HG03108 (cell line): ENCODE measurements around the gene SYNDIG1L.
"Not testable (repeated sequence)": the region's sequence is repeated elsewhere in the genome, so short reads cannot be mapped to it uniquely, and the experiment has no call there.

Experiments
- ATAC-seq: cut with Tn5 transposase; IDR thresholded peaks from one replicate; pipeline ENCODE4 v1.9.1; 2021; ENCODE audit warnings: moderate library complexity; ENCODE audit not compliant: unreplicated experiment

The SYNDIG1L gene

GRCh38 chr14:74403619-74404417 is 22.2 kb downstream of the SYNDIG1L start:
- ATAC-seq: no peak

- no peak for ATAC-seq
Measured at GRCh38 chr14:74402401-74403251, 23.4 kb downstream of the SYNDIG1L start.

DNA sequence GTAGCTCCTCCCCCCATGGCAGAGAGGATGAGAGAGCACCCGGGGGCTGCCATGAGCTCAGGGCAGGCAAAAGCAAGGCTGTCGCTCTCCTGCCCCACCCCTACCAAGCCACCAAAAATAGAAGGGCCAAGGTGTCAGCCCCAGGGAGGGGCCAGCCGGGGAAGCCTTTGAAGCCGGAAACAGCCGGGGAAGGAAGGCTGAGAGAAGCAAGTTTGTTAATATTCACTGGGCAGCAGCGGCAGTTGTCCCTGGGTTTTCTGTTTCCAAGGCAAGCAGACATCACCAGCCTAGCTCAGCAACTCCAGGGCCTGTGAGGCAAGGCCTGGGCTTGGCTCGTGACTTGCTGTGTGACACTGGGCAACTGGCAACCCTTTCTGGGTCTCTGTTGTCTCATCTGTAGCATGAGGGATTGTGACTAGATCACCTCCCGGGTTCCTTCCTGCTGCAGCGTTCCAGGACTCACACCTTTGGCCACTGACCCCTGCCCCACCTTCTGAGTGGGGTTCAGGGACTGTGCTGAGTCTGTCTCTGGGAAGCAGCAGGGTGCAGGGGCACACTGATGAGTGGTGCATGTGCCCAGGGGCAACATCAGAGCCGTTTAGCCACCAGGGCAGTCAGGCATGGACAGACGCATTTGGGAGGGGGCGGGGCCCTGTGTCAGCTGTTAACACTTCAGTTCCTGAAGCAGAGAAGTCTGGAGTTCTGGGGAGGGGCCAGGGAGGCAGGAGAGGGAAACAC is 24.3 kb downstream of the SYNDIG1L start:
- peak; percentile 78 for ATAC-seq

DNA sequence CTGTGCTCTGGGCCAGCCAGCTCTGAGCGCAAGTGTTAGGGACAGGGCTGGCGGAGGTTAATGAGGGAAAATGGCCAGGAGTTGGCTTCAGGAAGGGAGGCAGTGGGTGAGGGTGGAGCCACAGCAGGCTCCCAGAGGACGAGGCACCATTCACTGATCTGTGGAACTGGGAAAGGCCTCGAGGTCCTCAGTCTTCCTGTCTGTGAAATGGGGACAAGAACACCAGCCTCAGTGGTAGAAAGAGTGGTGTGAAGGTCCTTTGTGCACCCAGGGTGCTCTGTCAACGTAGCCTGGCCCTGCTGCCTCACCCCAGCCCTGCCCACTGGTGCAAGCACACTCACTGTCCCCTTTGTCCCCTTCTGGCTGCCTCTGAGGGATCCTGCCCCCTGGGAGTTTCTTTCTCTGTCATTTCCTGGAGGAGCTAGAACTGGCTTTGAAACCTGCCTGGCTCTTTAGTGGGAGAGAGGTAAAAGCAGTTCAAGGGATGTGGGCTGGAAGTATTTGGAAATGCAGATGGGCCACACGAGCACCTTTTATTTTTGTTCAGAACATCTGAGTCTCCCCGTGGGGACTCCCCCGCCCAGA is 25.0 kb downstream of the SYNDIG1L start:
- ATAC-seq: no peak

DNA sequence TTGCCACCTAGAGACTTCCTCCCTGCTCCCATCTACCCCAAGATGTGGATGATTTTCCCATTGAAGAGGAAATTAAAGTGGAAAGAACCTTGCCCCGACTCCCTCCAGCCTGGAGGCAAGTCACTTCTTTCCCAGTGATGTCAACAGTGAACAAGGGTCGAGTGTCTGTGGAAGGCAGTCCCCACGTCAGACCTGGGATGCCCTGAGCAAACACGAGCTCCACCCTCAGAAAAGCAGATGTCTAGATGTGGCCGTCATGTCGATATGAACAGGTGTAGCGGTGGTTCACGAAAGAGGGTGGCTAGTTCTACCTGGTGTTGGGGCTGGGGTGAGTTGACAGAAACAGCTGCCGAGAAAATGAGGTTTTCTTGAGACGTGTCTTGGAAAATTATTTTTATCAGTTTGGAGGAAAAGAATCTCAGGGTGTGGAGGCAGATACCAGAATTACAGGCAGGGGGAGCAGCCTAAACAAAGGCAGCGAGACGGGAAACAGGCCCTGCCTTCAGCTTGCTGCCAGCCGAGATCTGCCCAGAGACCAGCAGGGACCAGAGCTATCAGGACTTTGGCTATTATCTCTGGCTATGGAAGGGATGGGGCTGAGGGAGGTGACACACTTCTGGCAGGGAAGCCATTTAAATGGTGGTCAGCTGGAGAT is 25.9 kb downstream of the SYNDIG1L start:
- no peak for ATAC-seq

DNA sequence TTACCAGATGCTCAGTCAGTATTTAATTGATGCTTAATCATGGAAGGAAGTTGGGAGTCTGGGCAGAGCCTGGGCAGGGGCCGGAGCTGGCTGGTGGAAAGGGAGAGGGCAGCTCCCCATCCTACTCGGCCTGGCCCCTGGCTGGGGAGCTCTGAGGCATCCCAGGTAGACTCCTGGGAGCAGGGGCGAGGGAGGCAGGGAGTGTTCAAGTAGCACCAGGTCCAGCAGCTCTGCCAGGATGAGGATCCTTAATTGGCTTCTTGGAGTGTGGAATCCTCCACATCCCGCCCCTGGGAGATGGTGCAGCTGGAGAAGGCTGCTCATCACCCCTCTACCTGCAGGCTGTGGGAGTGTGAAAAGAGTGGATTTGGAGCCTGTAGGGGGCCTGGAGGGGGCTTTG is 30.9 kb downstream of the SYNDIG1L start:
- no peak for ATAC-seq

DNA sequence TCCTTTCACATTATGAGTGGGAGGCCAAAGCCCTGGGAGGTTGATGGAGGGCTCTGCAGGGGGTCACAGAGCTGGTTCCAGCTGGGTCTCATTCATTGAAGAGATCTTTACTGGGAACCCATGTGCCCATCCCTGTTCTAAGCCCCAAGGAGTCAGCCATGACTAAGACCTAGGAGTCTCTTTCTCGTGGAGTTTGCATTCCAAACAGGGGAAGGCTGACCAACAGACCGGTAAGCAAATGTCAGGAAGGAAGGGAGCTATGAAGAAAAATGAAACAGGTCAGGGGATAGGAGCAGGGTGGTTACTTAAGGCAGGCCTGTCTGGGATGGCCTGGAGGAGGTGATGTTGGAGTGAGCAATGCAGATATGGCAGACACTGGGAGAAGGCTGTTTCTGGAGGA is 31.5 kb downstream of the SYNDIG1L start:
- ATAC-seq: no peak

DNA sequence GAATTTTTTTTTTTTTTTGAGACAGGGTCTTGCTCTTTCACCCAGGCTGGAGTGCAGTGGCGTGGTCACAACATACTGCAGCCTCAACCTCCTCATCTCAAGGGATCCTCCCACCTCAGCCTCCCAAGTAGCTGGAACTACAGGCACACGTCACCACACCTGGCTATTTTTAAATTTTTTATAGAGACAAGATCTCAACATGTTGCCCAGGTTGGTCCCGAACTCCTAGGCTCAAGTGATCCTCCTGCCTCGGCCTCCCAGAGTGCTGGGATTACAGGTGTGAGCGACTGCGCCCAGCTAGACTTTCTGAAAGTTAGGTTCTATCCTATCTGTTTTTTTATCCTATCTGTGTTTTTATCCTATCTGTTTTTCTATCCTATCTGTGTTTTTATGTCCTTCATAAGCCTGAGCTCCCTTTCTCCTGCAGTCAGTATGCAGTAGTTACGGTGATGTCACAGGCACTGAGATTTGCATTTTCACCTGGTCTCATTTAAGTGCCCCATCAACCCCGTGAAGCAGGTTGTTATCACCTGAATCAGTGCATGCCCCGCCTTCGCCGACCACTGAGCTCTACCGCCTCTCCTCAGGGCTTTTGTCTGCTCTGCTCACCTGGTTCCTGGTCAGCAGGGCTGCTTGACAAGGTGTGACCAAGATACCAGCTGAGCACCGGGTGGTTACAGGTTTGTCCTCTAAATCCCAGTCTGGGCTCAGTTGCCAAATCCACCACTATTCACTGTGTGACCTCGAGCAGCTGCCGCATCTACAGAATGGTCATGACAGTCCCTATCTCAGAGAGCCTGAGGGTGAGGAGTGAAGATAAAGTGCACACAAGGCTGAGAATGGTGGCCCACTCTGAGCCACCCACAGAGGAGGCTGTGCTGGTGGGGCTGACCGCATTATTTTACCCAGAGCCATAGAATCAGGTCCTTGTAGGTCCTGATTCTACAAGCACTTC is 33.1 kb downstream of the SYNDIG1L start:
- no peak for ATAC-seq

- no peak for ATAC-seq
Measured at GRCh38 chr14:74391479-74391878, 34.5 kb downstream of the SYNDIG1L start.

DNA sequence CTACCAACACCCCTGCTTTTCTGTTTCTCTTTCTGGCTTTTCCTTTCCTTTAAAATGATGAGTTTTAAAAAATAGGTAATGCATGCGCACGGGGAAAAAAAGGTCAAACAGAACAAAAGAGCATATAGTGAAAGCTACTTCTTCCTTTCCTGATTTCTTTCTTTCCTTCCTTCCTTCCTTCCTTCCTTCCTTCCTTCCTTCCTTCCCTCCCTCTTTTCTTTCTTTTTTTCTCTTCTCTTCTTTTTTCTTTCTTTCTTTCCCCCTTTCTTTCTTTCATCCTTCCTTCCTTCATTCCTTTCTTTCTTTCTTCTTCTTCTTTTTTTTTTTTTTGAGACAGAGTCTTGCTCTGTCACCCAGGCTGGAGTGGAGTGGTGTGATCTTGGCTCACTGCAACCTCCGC is 35.5 kb downstream of the SYNDIG1L start:
- ATAC-seq: not testable (repeated sequence)

DNA sequence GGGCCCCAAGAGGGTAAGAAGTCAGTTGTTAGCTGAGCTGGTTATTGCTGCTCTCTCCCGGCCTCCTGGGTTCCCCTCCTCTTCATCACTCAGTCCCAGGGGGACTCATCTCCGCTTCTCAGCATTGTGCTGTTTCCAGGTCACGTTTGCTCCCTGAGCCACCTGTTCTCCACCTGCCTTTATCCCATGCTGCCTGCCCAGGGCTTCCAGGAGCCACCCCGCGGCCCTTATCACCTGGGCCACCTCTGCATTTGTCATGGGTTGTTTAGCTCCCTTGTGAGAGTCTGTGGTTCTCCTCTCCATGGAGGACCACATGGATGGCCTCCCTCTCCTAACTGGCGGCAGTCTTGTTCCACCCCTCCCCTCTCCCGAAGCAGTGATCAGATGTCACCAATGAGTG is 36.0 kb downstream of the SYNDIG1L start:
- ATAC-seq: no peak

GRCh38 chr14:74382231-74382630 is 43.8 kb downstream of the SYNDIG1L start:
- ATAC-seq: no peak

GRCh38 chr14:74381571-74381970 is 44.4 kb downstream of the SYNDIG1L start:
- not testable (repeated sequence) for ATAC-seq

DNA sequence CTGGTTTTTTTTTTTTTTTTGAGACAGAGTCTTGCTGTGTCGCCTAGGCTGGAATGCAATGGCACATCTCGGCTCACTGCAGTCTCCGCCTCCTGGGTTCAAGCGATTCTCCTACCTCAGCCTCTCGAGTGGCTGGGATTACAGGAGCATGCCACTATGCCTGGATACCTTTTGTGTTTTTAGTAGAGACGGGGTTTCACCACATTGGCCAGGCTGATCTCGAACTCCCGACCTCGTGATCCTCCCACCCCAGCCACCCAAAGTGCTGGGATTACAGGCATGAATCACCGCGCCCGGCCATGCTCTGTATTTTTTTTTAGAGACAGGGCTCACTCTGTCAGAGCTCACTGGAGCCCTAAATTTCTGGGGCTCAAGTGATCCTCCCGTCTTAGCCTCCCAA is 45.2 kb downstream of the SYNDIG1L start:
- ATAC-seq: no peak

DNA sequence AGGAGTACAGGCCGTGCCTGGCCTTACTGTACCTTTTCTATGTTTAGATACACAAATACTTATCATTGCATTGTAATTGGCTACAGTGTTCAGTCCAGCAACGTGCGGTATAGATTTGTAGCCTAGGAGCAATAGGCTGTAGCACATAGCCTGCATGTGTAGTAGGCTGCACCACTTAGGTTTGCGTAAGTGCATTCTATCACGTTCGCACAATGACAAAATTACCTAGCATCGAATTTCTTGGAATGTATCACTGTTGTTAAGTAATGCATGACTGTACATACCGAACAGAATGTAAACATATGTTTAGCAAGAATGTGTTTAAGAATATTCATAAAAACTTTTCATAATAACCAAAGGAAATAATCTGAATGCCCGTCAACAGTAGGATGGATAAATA is 45.8 kb downstream of the SYNDIG1L start:
- ATAC-seq: no peak

GRCh38 chr14:74377976-74378690 is 47.9 kb downstream of the SYNDIG1L start:
- ATAC-seq: no peak

- no peak for ATAC-seq
Measured at GRCh38 chr14:74368441-74368840, 57.6 kb downstream of the SYNDIG1L start.

- no peak for ATAC-seq
Measured at GRCh38 chr14:74368026-74368425, 58.0 kb downstream of the SYNDIG1L start.
